GM18519 (cell line): ENCODE measurements around the gene CNGA1.

Source experiments
- ATAC-seq: cut with Tn5 transposase; IDR thresholded peaks from one replicate; pipeline ENCODE4 v1.9.1; 2021; ENCODE audit warnings: mild to moderate bottlenecking, moderate library complexity; ENCODE audit not compliant: unreplicated experiment, low FRiP score

The CNGA1 gene

GRCh38 chr4:48016141-48017107, at the start of gene CNGA1, which contains the start of gene NIPAL1:
TSS of gene CNGA1 (minus strand) at chr4:48016681. CDS start at chr4:47952689, 63,992 bp downstream.
TSS of gene NIPAL1 (plus strand) at chr4:48016772. CDS start at chr4:48016840, 68 bp downstream.
- ATAC-seq: peak; percentile 84

GRCh38 chr4:48065587-48066052, 49.1 kb upstream of the CNGA1 start:
- peak; percentile 54 for ATAC-seq

GRCh38 chr4:48064349-48064748, 47.9 kb upstream of the CNGA1 start:
- ATAC-seq: peak; percentile 40

- no peak for ATAC-seq
Observed at GRCh38 chr4:48058617-48059530, 42.4 kb upstream of the CNGA1 start.

GRCh38 chr4:48051078-48051477, 34.6 kb upstream of the CNGA1 start:
- no peak for ATAC-seq

DNA sequence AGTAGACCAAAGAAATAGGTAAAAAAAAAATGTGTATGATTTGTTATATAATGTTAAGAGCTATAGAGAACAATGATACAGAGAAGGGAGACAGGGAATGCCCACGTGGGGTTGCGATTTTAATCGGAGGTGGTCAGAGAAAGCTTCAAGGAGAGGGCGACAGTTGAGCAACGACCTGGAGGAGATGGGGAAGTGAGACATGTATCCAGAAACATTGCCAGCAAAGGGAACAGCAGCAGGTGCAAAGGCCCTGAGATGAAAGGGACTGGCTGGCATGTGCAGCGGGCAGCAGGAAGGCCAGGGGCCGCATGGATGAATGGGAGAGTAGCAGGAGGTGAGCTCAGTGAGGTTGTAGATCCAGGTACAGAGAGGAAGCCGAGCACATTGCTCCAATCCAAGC, 33.0 kb upstream of the CNGA1 start:
- no peak for ATAC-seq

GRCh38 chr4:48047896-48048295, 31.4 kb upstream of the CNGA1 start:
- no peak for ATAC-seq

DNA sequence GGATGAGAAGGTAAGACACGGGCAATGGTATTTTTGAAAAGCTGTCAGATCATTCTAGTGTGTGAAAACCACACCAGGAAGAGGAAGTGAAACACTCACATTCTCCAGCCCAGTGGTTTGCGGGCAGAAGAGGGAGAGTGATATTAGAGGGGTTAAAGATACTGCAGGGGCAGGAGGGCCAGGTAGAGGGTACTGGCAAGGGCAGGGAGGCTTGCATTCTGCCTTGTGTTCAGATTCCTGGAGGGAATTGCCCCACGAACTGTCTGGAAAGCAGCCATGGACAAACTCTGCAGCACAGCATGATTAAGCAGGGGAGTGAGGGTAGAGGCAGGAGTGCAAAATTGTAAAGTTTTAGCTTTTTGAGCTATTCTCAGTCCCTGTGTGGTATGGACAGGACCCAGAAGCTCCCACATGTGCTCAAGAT, 31.0 kb upstream of the CNGA1 start:
- peak; percentile 88 for ATAC-seq

DNA sequence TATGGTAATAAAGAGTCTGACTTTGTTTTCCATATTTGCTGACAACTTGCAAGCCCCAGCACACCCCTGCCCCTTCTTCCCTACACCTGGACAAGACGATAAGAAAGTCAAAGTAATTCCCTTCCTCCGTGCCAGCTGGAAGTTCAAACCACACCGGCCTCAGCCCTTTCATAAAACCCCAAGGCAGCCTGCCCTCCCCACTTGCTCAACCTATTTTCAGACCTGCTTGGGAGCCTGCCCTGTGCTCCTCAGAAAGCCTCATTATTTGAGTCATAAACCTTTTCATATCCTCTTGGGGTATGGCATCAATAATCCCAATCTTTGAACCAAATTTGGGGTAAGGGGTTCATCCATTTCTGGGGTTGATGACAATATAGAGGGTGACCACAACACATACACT, 29.6 kb upstream of the CNGA1 start:
- ATAC-seq: no peak

DNA sequence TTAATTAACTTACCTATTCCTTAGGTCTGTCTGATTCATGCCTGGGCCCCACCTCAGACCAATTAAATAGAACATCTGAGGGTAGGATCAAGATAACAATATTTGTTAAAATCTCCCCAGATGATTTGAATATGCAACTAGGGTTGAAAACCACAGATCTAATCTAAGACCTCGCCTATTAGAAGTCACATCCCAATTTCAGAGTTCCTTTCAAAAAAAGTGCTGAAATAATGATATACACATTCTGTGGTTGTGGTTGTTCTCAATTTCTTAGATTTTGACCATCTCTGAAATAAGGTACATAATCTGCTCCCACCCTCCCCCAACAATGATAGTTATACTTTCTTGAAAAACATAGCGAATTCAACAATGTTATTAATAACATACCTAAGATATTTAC, 27.8 kb upstream of the CNGA1 start:
- no peak for ATAC-seq

DNA sequence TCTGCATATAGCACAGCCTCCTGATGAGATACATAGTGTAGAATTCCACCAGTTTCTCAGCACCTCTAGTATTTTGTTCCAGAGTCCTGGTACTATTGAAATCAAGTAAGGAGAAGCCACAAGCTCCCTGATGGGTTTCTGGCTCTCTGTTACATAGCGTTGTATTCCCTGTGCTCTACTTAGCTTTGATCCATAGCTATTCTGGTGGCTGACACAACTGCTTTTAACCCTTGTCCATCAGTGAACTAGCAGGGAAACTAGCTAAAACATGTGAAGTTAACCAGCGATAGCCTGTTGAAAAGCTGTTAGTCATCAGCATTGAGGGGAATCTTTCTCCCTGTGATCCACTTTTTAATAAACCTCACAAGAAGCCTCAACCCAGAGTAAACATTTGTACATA, 27.0 kb upstream of the CNGA1 start:
- ATAC-seq: no peak

- ATAC-seq: peak; percentile 25
Observed at GRCh38 chr4:48042979-48043461, 26.5 kb upstream of the CNGA1 start.

DNA sequence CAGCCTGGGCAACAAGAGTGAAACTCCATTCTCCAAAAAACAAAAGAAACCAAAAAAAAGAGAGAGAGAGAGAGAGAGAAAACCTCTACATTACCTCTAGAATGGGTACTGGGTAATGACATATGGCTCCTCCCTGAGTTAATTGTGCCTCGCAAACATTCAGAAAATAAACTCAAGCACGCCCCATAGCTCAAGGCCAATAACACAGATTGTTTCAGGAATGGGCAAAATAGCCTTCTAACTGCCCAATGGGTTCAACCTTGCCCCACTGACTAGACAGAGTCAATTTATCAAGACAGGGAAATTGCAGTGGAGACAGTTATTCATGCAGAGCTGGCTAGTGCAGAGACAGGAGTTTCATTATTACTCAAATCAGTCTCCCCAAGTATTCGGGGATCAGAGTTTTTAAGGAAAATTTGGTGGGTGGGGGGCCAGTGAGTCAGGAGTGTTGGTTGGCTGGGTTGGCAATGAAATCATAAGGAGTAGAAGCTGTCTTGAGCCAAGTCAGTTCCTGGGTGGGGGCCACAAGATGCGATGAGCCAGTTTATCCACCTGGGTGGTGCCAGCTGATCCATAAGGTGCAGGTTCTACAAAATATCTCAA, 25.2 kb upstream of the CNGA1 start:
- no peak for ATAC-seq

DNA sequence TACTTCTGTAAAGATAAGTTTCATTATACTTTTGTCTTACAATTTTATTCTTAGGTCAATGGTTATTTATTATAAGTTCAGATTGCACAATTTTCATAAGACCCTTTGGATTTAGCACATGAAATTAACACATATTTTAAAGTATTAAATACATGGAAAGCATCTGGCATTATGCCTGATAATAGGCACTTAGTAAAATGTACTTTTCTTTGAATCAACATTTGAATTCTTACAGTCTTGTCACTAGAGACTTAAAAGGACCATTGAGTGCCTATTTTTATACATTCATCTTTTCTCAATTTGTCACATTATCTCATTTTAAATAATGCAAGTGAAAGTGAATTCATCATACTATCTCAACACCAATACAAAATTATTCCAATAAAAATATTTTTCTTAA, 23.1 kb upstream of the CNGA1 start:
- no peak for ATAC-seq

GRCh38 chr4:48038666-48039065, 22.2 kb upstream of the CNGA1 start:
- ATAC-seq: no peak

GRCh38 chr4:48037117-48037462, 20.6 kb upstream of the CNGA1 start:
- no peak for ATAC-seq

GRCh38 chr4:48035952-48036351, 19.5 kb upstream of the CNGA1 start:
- ATAC-seq: no peak

GRCh38 chr4:48033825-48034413, 17.4 kb upstream of the CNGA1 start:
- ATAC-seq: no peak

DNA sequence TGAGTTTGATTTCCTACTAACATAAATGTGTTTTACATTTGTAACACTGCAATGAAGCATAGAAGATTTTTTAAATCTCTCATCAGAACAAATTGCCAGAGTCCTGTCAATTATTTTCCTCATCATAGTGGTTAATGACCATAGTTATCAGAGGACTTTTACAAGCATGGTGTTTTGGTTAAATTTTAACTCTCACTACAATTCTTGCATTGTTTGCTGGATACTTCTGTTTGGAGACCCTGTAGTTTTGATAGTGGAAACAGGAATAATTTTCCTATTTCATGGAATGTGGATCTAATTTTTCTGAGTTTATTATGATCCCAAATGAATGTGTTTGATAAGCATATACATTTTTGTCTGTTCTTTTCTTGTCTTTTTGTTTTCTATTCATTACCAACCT, 16.9 kb upstream of the CNGA1 start:
- ATAC-seq: no peak

- no peak for ATAC-seq
Observed at GRCh38 chr4:48032721-48033120, 16.2 kb upstream of the CNGA1 start.
